HG03095 (cell line): Measurements from ENCODE around the gene CDC123.
"Not testable (repeated sequence)": the region's sequence is repeated elsewhere in the genome, so short reads cannot be mapped to it uniquely, and the experiment has no call there.

ENCODE experiments used
- ATAC-seq: cut with Tn5 transposase; IDR thresholded peaks from one replicate; pipeline ENCODE4 v1.9.1; 2021; ENCODE audit warnings: moderate library complexity; ENCODE audit not compliant: unreplicated experiment

CDC123 gene

GRCh38 chr10:12195603-12196506 lies at the start of gene CDC123, which contains the start of gene NUDT5:
CDC123 (plus strand) TSS chr10:12196188; CDS start chr10:12196246, 58 bp downstream.
NUDT5 (minus strand) TSS chr10:12195891; CDS start chr10:12186291, 9,600 bp downstream.
- ATAC-seq, result peak; percentile 87

- no peak for ATAC-seq
These were observed 45.8 kb upstream of the CDC123 start for GRCh38 chr10:12150163-12150562.

- ATAC-seq, result no peak
These were observed 41.5 kb upstream of the CDC123 start for GRCh38 chr10:12154516-12154915.

- ATAC-seq, result no peak
These were observed 39.4 kb upstream of the CDC123 start for GRCh38 chr10:12156367-12157123.

- ATAC-seq, result no peak
These were observed 37.9 kb upstream of the CDC123 start for GRCh38 chr10:12158111-12158510.

- ATAC-seq, result no peak
These were observed 35.3 kb upstream of the CDC123 start for GRCh38 chr10:12160664-12161063.

- ATAC-seq, result no peak
These were observed 33.1 kb upstream of the CDC123 start for GRCh38 chr10:12162927-12163326.

- ATAC-seq, result no peak
These were observed 31.9 kb upstream of the CDC123 start for GRCh38 chr10:12164085-12164484.

GRCh38 chr10:12165036-12165435 lies 31.0 kb upstream of the CDC123 start:
- no peak for ATAC-seq

- no peak for ATAC-seq
These were observed 29.8 kb upstream of the CDC123 start for GRCh38 chr10:12165999-12166775.

GRCh38 chr10:12171512-12171911 lies 24.5 kb upstream of the CDC123 start:
- not testable (repeated sequence) for ATAC-seq

GRCh38 chr10:12177642-12178041 lies 18.3 kb upstream of the CDC123 start:
- no peak for ATAC-seq

GRCh38 chr10:12179606-12180170 lies 16.3 kb upstream of the CDC123 start:
- no peak for ATAC-seq

- ATAC-seq, result no peak
These were observed 15.6 kb upstream of the CDC123 start for GRCh38 chr10:12180221-12180974.

- ATAC-seq, result no peak
These were observed 14.8 kb upstream of the CDC123 start for GRCh38 chr10:12181065-12181775.

GRCh38 chr10:12184165-12184564 lies 11.8 kb upstream of the CDC123 start:
- no peak for ATAC-seq

- ATAC-seq, result no peak
These were observed 9.7 kb upstream of the CDC123 start for GRCh38 chr10:12186323-12186722.

- no peak for ATAC-seq
These were observed 8.6 kb upstream of the CDC123 start for GRCh38 chr10:12187321-12187905.

- no peak for ATAC-seq
These were observed 7.3 kb upstream of the CDC123 start for GRCh38 chr10:12188656-12189055.
